LHCN-M2 (cell line): ENCODE data around the gene EXOC3L2. TPM values are rescaled to one million over a fixed set of nuclear protein-coding genes. Genes with fewer than 3 reads are reported as not detected.
"Not testable (repeated sequence)": the region's sequence is repeated elsewhere in the genome, so short reads cannot be mapped to it uniquely, and the experiment has no call there.

Source experiments
- DNase-seq: peaks from one replicate; pipeline ENCODE4 v3.0.0-alpha.2; 2012; ENCODE audit warnings: low read depth
- total RNA-seq: library from RNA; depleted of rRNA; stranded (reverse); fragments of >200 nt; gene quantifications from 2 replicates; pipeline ENCODE4 v1.2.3, GENCODE V29; 2014

Gene EXOC3L2
- total RNA-seq, 1 experiment from 2014 or later: not detected

GRCh38 chr19:45256836-45257235 is 11.6 kb upstream of the EXOC3L2 start:
- DNase-seq: no peak

- no peak for DNase-seq
Observed at GRCh38 chr19:45255611-45256157, 10.5 kb upstream of the EXOC3L2 start.

- no peak for DNase-seq
Observed at GRCh38 chr19:45254044-45254531, 8.9 kb upstream of the EXOC3L2 start.

DNA sequence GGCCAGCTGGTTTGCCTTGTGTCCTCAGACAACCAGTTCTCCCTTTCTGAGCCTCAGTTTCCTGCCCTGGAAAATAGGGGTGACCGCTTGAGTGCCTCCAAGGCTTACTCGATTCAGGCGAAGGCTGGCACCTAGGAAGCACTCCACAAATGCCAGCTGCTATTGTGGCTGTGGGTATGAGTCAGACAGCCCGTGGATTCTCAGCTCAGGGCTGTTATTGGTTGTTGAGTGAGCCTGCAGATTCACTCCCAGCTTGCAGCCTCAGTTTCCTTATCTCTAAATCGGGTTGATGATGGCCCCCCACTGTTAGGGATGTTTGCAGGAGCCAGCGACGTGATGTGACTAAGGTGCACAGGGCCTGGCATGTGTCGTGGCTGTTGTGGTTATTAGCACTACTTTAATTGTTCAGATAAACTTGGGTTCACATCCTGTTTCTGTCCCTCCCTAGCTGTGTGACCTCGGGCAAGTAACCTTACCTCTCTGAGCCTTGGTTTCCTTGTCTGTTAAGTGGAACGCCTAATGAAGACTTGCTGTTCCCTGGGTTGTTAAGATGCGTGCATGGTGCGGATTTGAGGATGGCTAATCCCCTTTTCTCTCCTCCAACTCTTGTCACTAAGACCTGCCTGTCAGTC is 8.3 kb upstream of the EXOC3L2 start:
- DNase-seq: peak; percentile 64

GRCh38 chr19:45251452-45252354 is 6.5 kb upstream of the EXOC3L2 start:
- DNase-seq: no peak

DNA sequence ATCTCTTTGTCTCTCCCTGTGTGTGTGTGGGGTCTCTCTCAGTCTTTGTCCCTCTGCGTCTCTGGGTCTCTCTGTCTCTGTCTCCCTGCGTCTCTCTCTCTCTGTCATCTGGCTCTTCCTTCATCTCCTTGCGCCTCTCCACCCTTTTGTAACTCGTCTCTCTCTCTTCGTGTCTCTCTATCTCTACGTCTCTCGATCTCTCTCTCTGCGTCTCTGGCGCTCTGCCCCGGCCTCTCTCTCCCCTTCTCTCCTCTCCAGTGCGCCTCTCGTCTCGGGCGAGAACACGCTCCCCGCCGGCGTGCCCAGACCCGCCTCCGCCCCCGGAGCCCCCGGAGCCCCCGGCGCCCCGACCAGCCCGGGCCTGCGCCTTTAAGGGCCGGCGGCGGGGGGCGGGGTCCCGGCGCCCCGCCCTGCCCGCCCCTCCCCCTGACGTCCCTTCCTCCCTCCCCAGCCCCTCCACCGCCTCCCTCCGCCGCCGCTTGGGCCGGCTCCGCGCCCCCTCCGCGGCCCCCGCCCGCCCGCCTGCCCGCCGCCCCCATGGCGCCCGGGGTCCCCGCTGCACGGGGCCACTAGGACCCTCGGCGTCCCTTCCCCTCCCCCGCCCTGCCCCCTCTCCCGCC is 5.7 kb upstream of the EXOC3L2 start, which contains the start of gene MARK4:
TSS of gene MARK4 (plus strand) at position 440 of the 620 bp plus-strand sequence. CDS start 318 bp downstream, outside the sequence.
- peak; percentile 42 for DNase-seq

GRCh38 chr19:45250216-45250831 is 5.1 kb upstream of the EXOC3L2 start:
- no peak for DNase-seq

- no peak for DNase-seq
Observed at GRCh38 chr19:45249261-45250033, 4.2 kb upstream of the EXOC3L2 start.

DNA sequence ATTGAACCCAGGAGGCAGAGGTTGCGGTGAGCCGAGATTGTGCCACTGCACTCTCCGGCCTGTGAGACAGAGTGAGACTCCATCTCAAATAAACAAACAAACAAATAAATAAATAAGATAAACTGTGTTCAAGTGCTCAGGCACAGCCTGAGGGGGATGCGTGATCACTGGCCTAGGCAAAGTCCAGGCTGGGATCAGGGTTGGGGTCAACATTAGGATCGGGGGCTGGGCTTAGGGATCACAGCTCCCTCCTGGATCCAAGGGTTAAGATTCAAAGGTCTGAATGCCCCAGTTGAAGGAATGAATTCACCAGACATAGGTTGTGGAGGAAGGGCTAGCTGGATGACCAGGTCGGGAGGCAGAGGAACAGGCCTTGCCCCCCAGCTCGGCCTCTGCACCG is 1.9 kb upstream of the EXOC3L2 start:
- DNase-seq: no peak

GRCh38 chr19:45245826-45246225 is 619 bp upstream of the EXOC3L2 start:
- no peak for DNase-seq

DNA sequence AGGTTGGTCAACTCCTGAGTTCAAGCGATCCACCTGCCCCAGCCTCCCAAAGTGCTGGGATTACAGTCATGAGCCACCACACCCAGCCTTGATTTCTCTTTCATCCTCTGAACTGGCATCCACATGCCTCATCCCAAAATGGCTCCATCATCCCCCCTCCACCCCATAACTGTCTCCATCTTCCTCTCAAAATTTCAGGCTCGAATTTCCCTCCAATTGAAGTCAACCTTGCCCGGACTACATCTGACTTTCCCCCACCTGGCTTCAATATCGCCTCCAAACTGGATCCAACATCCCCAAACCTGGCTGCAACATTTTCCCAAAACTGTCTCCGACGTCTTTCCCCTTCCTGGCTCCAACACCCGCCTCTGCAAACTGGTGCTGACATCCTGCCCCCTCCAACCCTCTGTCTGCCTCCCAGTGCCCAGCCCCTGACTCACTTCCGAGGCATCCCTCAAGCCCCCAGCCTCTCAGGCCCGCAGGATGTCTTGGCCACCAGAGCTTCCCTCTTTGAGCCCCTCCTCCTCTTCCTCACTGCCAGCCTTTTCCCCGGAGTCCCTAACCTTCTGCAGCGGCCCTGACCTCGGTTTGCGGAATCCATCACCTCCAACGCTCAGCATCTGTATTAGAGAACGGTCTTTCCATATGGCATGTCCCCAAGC is 943 bp downstream of the EXOC3L2 start:
- DNase-seq: no peak

DNA sequence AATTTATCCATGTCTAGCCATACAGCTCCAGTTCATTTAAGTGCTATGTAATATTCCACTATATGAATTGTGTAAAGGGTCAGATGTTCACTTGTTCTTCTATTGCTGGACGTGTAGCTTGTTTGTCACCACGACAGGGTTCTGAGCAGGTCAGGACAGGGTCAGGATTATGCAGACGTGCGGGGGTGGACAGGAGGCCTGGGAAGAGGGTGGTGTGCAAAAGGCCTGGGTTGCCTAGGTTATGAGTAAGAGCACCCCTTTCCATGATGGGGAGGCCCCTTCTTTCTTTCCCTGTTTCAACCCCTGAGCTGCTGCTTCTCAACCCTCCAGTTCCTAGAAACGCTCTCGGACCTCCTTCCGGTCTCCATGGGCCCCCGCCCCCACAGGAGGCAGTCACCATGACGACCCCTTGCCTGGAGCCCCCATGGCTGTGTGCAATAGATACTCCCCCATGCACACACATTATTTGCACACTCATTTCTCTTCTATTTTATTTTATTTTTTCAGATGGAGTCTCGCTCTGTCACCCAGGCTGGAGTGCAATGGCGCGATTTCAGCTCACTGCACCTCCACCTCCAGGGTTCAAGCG is 2.0 kb downstream of the EXOC3L2 start:
- no peak for DNase-seq

DNA sequence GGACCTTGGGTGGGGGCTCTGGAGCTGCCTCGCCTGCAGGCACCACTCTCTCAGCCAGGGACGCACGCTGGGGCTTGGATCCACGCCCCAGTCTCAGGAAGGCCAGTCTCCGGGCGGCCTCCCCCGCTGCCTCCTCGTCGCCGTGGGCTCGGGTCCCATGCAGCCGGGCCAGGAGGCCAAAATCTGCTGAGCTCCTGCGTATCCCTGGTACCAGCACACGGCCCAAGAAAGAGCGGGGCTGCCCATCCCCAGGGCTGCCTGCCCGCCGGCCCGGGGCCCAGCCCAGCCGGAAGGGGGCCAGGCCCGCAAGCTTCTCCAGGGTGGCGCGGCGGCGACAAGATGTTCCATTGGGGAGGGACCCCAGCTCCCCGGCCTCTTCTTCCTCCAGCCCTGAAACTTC is 6.7 kb downstream of the EXOC3L2 start:
- no peak for DNase-seq

DNA sequence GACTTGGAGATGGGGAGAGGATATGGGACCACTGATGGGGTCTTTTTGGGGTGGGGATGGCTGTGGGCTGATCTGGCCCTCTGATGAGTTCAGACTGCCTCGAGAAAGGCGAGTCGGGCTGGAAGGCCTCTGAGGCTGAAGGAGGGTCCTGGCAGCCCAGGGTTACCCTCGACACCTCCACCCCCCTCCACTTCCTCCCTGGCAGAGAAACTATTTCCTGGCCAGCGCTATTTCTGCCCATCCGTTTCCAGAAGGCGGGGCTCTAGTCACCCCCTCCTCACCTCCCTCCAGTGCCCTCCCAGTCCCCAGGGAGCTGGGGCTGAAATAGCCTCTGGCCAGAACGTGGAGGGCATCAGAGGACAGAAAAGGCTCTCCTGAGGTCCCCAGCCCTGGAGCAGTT is 9.7 kb downstream of the EXOC3L2 start:
- DNase-seq: no peak

- DNase-seq: no peak
Observed at GRCh38 chr19:45234089-45234869, 10.9 kb downstream of the EXOC3L2 start.

GRCh38 chr19:45231891-45232290 is 13.3 kb downstream of the EXOC3L2 start:
- DNase-seq: no peak

- DNase-seq: not testable (repeated sequence)
Observed at GRCh38 chr19:45229056-45229455, 16.2 kb downstream of the EXOC3L2 start.

DNA sequence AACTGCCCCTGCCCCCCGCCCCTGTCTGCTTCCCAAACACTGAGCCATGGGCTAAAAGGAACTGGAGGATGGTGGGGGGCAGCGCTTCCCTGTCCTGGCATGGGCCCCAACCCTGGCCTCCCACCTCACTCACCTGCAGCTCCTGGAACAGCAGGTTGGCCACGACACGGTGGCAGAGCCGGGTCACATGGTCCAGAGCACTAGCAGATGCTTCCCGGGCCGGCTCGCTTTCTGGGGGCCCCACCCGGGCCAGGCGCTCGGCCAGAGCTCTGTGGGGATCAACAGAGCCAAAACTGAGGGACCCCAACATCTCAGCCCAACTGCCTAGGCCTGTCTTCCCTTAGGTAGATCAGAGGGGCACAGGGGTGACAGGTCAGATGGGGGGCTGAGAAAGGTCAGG is 20.6 kb downstream of the EXOC3L2 start:
- DNase-seq: no peak

DNA sequence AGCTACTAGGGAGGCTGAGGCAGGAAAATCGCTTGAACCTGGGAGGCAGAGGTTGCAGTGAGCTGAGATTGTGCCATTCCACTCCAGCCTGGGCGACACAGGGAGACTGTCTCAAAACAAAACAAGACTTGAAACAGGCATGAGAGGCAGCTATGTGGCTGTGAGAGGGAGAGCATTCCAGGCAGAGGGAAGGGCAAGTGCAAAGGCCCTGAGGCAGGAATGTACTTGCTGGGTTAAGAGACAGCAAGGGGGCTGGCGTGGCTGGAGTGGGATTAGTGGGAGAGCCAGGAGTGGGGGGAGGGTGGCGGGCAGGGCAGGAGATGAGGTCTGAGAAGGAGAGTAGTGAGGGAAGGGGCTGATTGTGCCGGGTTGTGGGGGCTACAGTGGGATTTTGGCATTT is 21.3 kb downstream of the EXOC3L2 start:
- no peak for DNase-seq
